Gastrocnemius medialis (tissue), 4 donors: ENCODE measurements around the gene GRPEL1. TPM values are rescaled to one million over a fixed set of nuclear protein-coding genes. Genes with fewer than 3 reads are reported as not detected.

Source experiments
- ATAC-seq, 2 donors: fragments of 150-250 bp; one replicate each; pipeline ENCODE4 v1.9.1; 2016
- DNase-seq, 2 donors: peaks; one replicate each; pipeline ENCODE4 v3.0.0-alpha.2; 2019
- H3K27ac ChIP-seq, 4 donors: fragments of 200-600 bp; sonication (generic); 1 replicate in 1 of 4; 2 replicates in 3 of 4; pipeline ENCODE4 v1.5.1; 2016 to 2018; ENCODE audit warnings: mild to moderate bottlenecking in 2 of 4, moderate library complexity in 1 of 4
- H3K27me3 ChIP-seq, 3 donors: fragments of 200-600 bp; sonication (generic) in 2 of 3; 1 replicate in 1 of 3; 2 replicates in 2 of 3; pipeline versions ENCODE4 v1.5.1 to v1.6.0; 2016 to 2019; ENCODE audit warnings: mild to moderate bottlenecking in 1 of 3, moderate library complexity in 1 of 3
- H3K36me3 ChIP-seq, 2 donors: fragments of 200-600 bp; sonication (generic) in 1 of 2; one replicate each; pipeline ENCODE4 v1.5.1; 2017 to 2018
- H3K4me1 ChIP-seq, 2 donors: fragments of 200-600 bp; sonication (generic) in 1 of 2; one replicate each; pipeline ENCODE4 v1.5.1; 2016 to 2017; ENCODE audit warnings: mild to moderate bottlenecking in 2 of 2
- H3K4me3 ChIP-seq, 4 donors: fragments of 200-600 bp; sonication (generic) in 3 of 4; 1 replicate in 1 of 4; 2 replicates in 3 of 4; pipeline ENCODE4 v1.5.1; 2016 to 2019; ENCODE audit warnings: mild to moderate bottlenecking in 2 of 4
- H3K9me3 ChIP-seq, 3 donors: fragments of 200-600 bp; sonication (generic) in 2 of 3; 1 replicate in 1 of 3; 2 replicates in 2 of 3; pipeline ENCODE4 v1.5.1; 2016 to 2019
- CTCF ChIP-seq, 5 experiments: fragments of 450-650 bp in 3 of 5; fragments of 200-600 bp in 2 of 5; sonication (generic) in 2 of 5; IDR thresholded peaks in 4 of 5; conservative IDR thresholded peaks in 1 of 5; 1 replicate in 4 of 5; 2 replicates in 1 of 5; pipeline ENCODE4 v1.5.1; 2016 to 2019; ENCODE audit warnings: antibody characterized with exemption in 5 of 5, mild to moderate bottlenecking in 3 of 5, moderate library complexity in 3 of 5
- POLR2A ChIP-seq, 2 donors: fragments of 450-650 bp; IDR thresholded peaks; one replicate each; pipeline ENCODE4 v1.6.1; 2017; ENCODE audit warnings: antibody characterized with exemption in 2 of 2, mild to moderate bottlenecking in 2 of 2, moderate library complexity in 2 of 2
- in situ Hi-C, 4 donors: fragments of 200-750 bp; cut with MboI; loops; one replicate each; pipeline versions ENCODE4 v1.15.0 to v1.8.0; 2017; ENCODE audit warnings: low sequenced_read_pairs in 4 of 4
- intact Hi-C: fragments of 100-400 bp; cut with DNase I; formaldehyde crosslinking; loops from one replicate; pipeline ENCODE4 v1.15.1; 2023; ENCODE audit warnings: low total_unique reads
- total RNA-seq, 4 donors: library from RNA; depleted of rRNA; stranded (reverse); fragments of >200 nt; gene quantifications; one replicate each; pipeline versions ENCODE4 v1.1.0 to v1.2.3, GENCODE V29; 2016

GRPEL1 gene
- total RNA-seq, 4 donors from 2014 or later: 28.8 to 58.0 (median 35.8) TPM

GRCh38 chr4:7034262-7035081, 33.4 kb downstream of the GRPEL1 start:
- Histone ChIP-seq H3K36me3 (peaks cover 0 to 32% of the 10 kb centered on the region in 2 donors), H3K27ac (no peak overlapping the region), H3K4me3 (no peak overlapping the region), H3K4me1 (no peaks in the 10 kb centered on the region), H3K9me3 (no peaks in the 10 kb centered on the region), H3K27me3 (no peaks in the 10 kb centered on the region)
- ATAC-seq (peak in 1 of 2 donors; percentile 19), DNase-seq (no peak)
- in situ Hi-C loops: no loop called here
- TF ChIP-seq POLR2A (IDR thresholded peaks at IDR 0.05) (no peak), CTCF (IDR thresholded peaks at IDR 0.05 in 4 of 5, conservative IDR thresholded peaks at IDR 0.05 in 1 of 5) (no peak)
- intact Hi-C loops: no loop called here

GRCh38 chr4:7032596-7032995, 35.3 kb downstream of the GRPEL1 start:
- Histone ChIP-seq H3K27ac (no peak overlapping the region), H3K4me3 (no peak overlapping the region), H3K4me1 (no peaks in the 10 kb centered on the region), H3K27me3 (no peaks in the 10 kb centered on the region), H3K36me3 (peaks cover 0 to 32% of the 10 kb centered on the region in 2 donors), H3K9me3 (no peaks in the 10 kb centered on the region)
- intact Hi-C loops: no loop called here
- ATAC-seq (no peak), DNase-seq (no peak)
- TF ChIP-seq POLR2A (IDR thresholded peaks at IDR 0.05) (no peak), CTCF (IDR thresholded peaks at IDR 0.05 in 4 of 5, conservative IDR thresholded peaks at IDR 0.05 in 1 of 5) (no peak)
- in situ Hi-C loops: no loop called here

GRCh38 chr4:7031558-7032449, 36.1 kb downstream of the GRPEL1 start:
- no peak for ATAC-seq
- no peak overlapping the region for H3K27ac ChIP-seq
- H3K27me3 ChIP-seq: no peaks in the 10 kb centered on the region
- H3K9me3 ChIP-seq: no peaks in the 10 kb centered on the region
- H3K4me1 ChIP-seq: no peaks in the 10 kb centered on the region
- no peak for TF ChIP-seq CTCF (IDR thresholded peaks at IDR 0.05 in 4 of 5, conservative IDR thresholded peaks at IDR 0.05 in 1 of 5)
- TF ChIP-seq POLR2A (IDR thresholded peaks at IDR 0.05): no peak
- in situ Hi-C loops: no loop called here
- H3K4me3 ChIP-seq: no peak overlapping the region
- intact Hi-C loops: no loop called here
- no peak for DNase-seq
- peaks cover 0 to 32% of the 10 kb centered on the region in 2 donors for H3K36me3 ChIP-seq

GRCh38 chr4:7030856-7031255, 37.0 kb downstream of the GRPEL1 start:
- Histone ChIP-seq H3K9me3 (no peaks in the 10 kb centered on the region), H3K4me3 (no peak overlapping the region), H3K4me1 (no peaks in the 10 kb centered on the region), H3K27ac (no peak overlapping the region), H3K27me3 (no peaks in the 10 kb centered on the region), H3K36me3 (peaks cover 0 to 36% of the 10 kb centered on the region in 2 donors)
- ATAC-seq (no peak), DNase-seq (no peak)
- intact Hi-C loops: no loop called here
- in situ Hi-C loops: no loop called here
- no peak for TF ChIP-seq CTCF (IDR thresholded peaks at IDR 0.05 in 4 of 5, conservative IDR thresholded peaks at IDR 0.05 in 1 of 5)
- TF ChIP-seq POLR2A (IDR thresholded peaks at IDR 0.05): no peak
